GM12873 (cell line): ENCODE results near the gene KMT5B.

Experiments used
- CTCF ChIP-seq: IDR thresholded peaks from 2 replicates; pipeline ENCODE4 v1.5.1; 2012; ENCODE audit warnings: low read depth, mild to moderate bottlenecking, moderate library complexity, low read length, control low read depth; ENCODE audit not compliant: insufficient read depth; ENCODE audit errors: missing control alignments

KMT5B gene

GRCh38 chr11:68202165-68202564, 10.9 kb downstream of the KMT5B start:
- no peak for TF ChIP-seq CTCF

- TF ChIP-seq CTCF = no peak
Observed at GRCh38 chr11:68201492-68201891, 11.6 kb downstream of the KMT5B start.

GRCh38 chr11:68200639-68201038, 12.5 kb downstream of the KMT5B start:
- no peak for TF ChIP-seq CTCF

- TF ChIP-seq CTCF = no peak
Observed at GRCh38 chr11:68199295-68199987, 13.7 kb downstream of the KMT5B start.

- TF ChIP-seq CTCF = no peak
Observed at GRCh38 chr11:68196219-68196618, 16.9 kb downstream of the KMT5B start.

GRCh38 chr11:68194675-68195294, 18.3 kb downstream of the KMT5B start:
- TF ChIP-seq CTCF = no peak

- TF ChIP-seq CTCF = no peak
Observed at GRCh38 chr11:68193018-68193417, 20.1 kb downstream of the KMT5B start.
